ENCODE results near the gene GRID1.

The GRID1 gene

GRCh38 chr10:86335257-86335656 lies 31.3 kb downstream of the GRID1 start:
- DNase-seq: no peak

- DNase-seq: no peak
These were observed 32.0 kb downstream of the GRID1 start for GRCh38 chr10:86334488-86335085.

- no peak for DNase-seq
These were observed 32.6 kb downstream of the GRID1 start for GRCh38 chr10:86333826-86334487.

- DNase-seq: no peak
These were observed 34.7 kb downstream of the GRID1 start for GRCh38 chr10:86331861-86332260.

- no peak for DNase-seq
These were observed 35.5 kb downstream of the GRID1 start for GRCh38 chr10:86330778-86331763.

GRCh38 chr10:86329896-86330680 lies 36.5 kb downstream of the GRID1 start:
- no peak for DNase-seq

GRCh38 chr10:86329093-86329710 lies 37.4 kb downstream of the GRID1 start:
- DNase-seq: no peak

GRCh38 chr10:86327954-86328725 lies 38.5 kb downstream of the GRID1 start:
- no peak for DNase-seq

- no peak for DNase-seq
These were observed 41.4 kb downstream of the GRID1 start for GRCh38 chr10:86325158-86325557.

- DNase-seq: no peak
These were observed 45.0 kb downstream of the GRID1 start for GRCh38 chr10:86321568-86321967.

- DNase-seq: no peak
These were observed 46.9 kb downstream of the GRID1 start for GRCh38 chr10:86319676-86320075.

- no peak for DNase-seq
These were observed 48.5 kb downstream of the GRID1 start for GRCh38 chr10:86317949-86318725.

GRCh38 chr10:86316990-86317389 lies 49.6 kb downstream of the GRID1 start:
- DNase-seq: no peak

GRCh38 chr10:86316274-86316835 lies 50.2 kb downstream of the GRID1 start:
- no peak for DNase-seq

- no peak for DNase-seq
These were observed 51.0 kb downstream of the GRID1 start for GRCh38 chr10:86315549-86315942.

GRCh38 chr10:86314616-86315548 lies 51.7 kb downstream of the GRID1 start:
- no peak for DNase-seq

- no peak for DNase-seq
These were observed 53.0 kb downstream of the GRID1 start for GRCh38 chr10:86313621-86314041.

- DNase-seq: no peak
These were observed 53.8 kb downstream of the GRID1 start for GRCh38 chr10:86312701-86313270.

GRCh38 chr10:86311906-86312305 lies 54.7 kb downstream of the GRID1 start:
- DNase-seq: no peak
